Right cardiac atrium (tissue), 5 donors: ENCODE results near the gene PTPRG. TPM values are rescaled to one million over a fixed set of nuclear protein-coding genes. Genes with fewer than 3 reads are reported as not detected.
"Not testable (repeated sequence)": the region's sequence is repeated elsewhere in the genome, so short reads cannot be mapped to it uniquely, and the experiment has no call there.

Experiments
- ATAC-seq, 2 donors: fragments of 200-7000 bp; cut with Tn5 transposase; one replicate each; pipeline versions ENCODE4 v1.8.0 to v1.9.1; 2020; ENCODE audit warnings: moderate library complexity in 2 of 2, mild to moderate bottlenecking in 1 of 2
- DNase-seq, 3 donors: peaks; one replicate each; pipeline ENCODE4 v3.0.0-alpha.2; 2020
- H3K27ac ChIP-seq: one replicate; pipeline ENCODE4 v1.5.1; 2013; ENCODE audit warnings: mild to moderate bottlenecking, low read length, control low read depth, moderate library complexity
- H3K27me3 ChIP-seq: one replicate; pipeline ENCODE4 v1.6.1; 2013; ENCODE audit not compliant: control insufficient read depth, insufficient read depth
- H3K4me1 ChIP-seq: one replicate; pipeline ENCODE4 v1.6.1; 2013; ENCODE audit warnings: low read length; ENCODE audit not compliant: control insufficient read depth, insufficient read depth
- H3K4me3 ChIP-seq: one replicate; pipeline ENCODE4 v1.5.1; 2013; ENCODE audit warnings: low read length, control low read depth
- H3K9me3 ChIP-seq: one replicate; pipeline ENCODE4 v1.6.1; 2013; ENCODE audit warnings: low read length; ENCODE audit not compliant: control insufficient read depth
- WGBS: extraction: QIAGEN DNeasy Blood & Tissue Kit; methylation state at CpG from one replicate; pipeline ENCODE4 v1.1.7; 2013; 5-methylcytosine and 5-hydroxymethylcytosine counted together
- intact Hi-C, 4 donors: fragments of 100-400 bp; cut with DNase I; formaldehyde crosslinking; loops; one replicate each; pipeline versions ENCODE4 v1.11.0 to v1.14.0; 2022 to 2023
- polyA plus RNA-seq: library from polyadenylated mRNA; stranded (reverse); fragments of 200-250 nt; gene quantifications from one replicate; pipeline ENCODE4 v1.2.3, GENCODE V29; 2013
- total RNA-seq, 4 donors: library from RNA; stranded (reverse); fragmentation: NEBNext Ultra II Directional; extraction: Animal tissue kit (Norgen Biotek cat#: 25700); gene quantifications; one replicate each; pipeline ENCODE4 v1.2.1, GENCODE V29; 2021
- donor health status: healthy with polysubstance abuse.
- donor health status: DM: no; HTN: yes; CAD: no.
- donor health status: DM: no; HTN: no; CAD: no.
- donor health status: DM: no; HTN: yes; CAD: no; lungs with severe emphysema.
- donor health status: DM: yes; HTN: yes; CAD: no.

PTPRG gene
- total and polyA plus RNA-seq, 5 donors = 8.6 to 50.7 (median 32.3) TPM

DNA sequence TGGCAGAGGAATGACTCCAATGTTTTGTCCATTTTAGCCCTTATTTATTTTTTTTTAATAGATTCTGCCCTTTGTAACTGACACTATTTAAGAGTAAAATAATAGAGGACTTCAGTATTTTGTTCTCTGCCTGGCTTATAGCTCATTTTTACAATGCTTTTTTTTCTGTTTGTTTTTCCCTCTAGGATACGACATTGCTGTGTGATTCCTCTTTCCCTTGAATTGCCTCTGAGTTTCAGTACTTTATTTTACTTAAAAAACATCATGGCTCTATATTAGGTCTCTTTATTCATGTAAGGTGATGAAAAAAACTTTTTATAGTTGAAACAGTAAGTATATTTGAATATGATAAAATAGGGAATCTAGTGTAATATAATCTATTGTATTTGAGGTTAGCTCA lies 179.1 kb downstream of the PTPRG start:
- no peak for DNase-seq
- no peak for ATAC-seq
- Histone ChIP-seq H3K27ac (no peak overlapping the region), H3K4me1 (no peaks in the 10 kb centered on the region), H3K4me3 (no peak overlapping the region), H3K27me3 (no peaks in the 10 kb centered on the region), H3K9me3 (no peaks in the 10 kb centered on the region)
- WGBS = 62% methylated on average over 1 of the region's 1 CpG
- intact Hi-C loops = no loop called here

DNA sequence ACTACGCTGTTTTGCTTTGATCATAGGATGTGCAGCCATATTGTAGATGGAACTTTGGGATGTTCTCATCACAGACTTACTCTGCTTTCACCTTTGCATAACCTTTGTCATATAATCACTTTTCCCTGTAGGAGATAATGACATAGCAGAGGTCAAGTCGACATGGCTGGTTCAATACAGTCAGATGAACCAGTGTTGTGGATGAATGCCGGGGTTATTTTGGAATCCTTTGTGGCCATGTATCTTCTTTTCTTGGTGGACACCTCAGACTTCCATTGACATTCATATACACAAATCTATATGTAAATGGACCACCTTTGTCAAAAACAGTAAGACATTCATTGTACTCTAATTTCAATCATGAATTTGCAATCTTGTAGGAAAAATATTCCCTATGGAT lies 180.2 kb downstream of the PTPRG start:
- no peaks in the 10 kb centered on the region for H3K27me3 ChIP-seq
- H3K4me1 ChIP-seq = no peaks in the 10 kb centered on the region
- H3K4me3 ChIP-seq = no peak overlapping the region
- H3K27ac ChIP-seq = no peak overlapping the region
- 87% methylated on average over 3 of the region's 3 CpGs for WGBS
- H3K9me3 ChIP-seq = no peaks in the 10 kb centered on the region
- intact Hi-C loops = no loop called here
- ATAC-seq (no peak), DNase-seq (no peak)

DNA sequence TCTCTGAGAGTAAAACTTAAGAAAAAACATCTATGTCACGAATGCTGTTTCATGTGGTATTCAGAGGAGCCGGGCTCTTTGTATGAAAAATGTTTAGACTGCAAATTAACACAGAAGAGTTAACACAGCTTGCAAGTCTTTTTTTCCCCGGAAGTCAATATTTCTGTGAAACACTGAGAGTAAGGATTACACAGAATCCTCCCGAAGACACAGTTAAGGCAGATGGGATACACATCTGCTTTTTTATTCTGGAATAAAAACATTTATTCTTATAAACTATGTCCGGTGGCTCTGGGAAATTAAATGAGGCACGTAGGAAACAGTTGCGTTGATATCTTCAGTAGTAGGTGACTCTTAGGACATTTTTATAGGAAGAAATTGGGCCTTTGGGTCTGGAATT lies 180.6 kb downstream of the PTPRG start:
- Histone ChIP-seq H3K9me3 (no peaks in the 10 kb centered on the region), H3K27me3 (no peaks in the 10 kb centered on the region), H3K4me3 (no peak overlapping the region), H3K4me1 (no peaks in the 10 kb centered on the region), H3K27ac (no peak overlapping the region)
- WGBS = 83% methylated on average over 7 of the region's 7 CpGs
- DNase-seq (no peak), ATAC-seq (no peak)
- intact Hi-C loops = no loop called here

DNA sequence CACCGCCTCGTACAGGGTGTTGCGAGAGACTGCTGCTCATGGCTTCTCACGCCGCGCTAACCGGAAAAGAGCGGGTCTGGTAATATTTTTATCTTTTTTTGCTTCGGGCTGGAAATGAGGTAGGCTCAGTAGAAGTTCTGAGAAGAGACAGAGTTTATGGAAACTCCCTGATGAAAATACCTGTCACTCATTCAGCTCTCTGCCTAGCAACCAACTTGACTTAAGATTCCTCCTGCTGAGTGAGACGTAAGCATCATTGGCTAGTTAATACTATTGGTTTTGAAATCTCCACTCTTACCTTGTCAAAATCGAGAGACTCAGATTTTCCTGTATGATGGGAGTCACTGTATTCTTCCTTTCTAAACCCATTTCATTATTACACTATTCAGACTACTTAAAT lies 181.7 kb downstream of the PTPRG start:
- WGBS = 97% methylated on average over 11 of the region's 11 CpGs
- Histone ChIP-seq H3K27ac (no peak overlapping the region), H3K4me1 (no peaks in the 10 kb centered on the region), H3K27me3 (no peaks in the 10 kb centered on the region), H3K9me3 (no peaks in the 10 kb centered on the region), H3K4me3 (no peak overlapping the region)
- ATAC-seq (no peak), DNase-seq (no peak)
- intact Hi-C loops = no loop called here

DNA sequence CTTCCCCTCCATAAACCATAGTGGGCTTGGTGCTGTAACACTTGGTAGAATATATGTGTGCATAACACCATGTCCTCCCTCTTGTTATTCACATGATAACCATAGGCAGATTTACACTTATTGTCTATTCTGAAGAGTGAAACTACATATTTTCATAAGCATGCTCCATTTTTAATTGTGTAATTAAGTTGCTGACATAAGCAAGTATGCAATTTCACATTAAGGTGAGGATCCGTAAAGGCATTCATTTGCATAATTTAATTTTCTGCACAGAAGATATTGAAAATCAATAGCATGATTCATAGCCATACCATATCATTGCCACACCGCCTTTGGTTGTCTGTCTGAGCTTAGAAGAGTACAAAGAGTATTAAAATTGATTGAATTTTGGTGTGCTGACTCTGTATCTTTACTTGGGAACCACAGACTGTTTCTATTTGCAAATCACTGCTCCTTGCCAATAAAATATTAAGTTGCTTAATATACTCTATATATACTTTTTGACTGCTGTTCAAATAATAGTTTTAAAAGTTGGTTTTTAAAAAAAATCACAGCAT lies 182.4 kb downstream of the PTPRG start:
- 95% methylated on average over 2 of the region's 2 CpGs for WGBS
- ATAC-seq (no peak), DNase-seq (no peak)
- intact Hi-C loops = no loop called here
- no peaks in the 10 kb centered on the region for H3K27me3 ChIP-seq
- H3K4me3 ChIP-seq = no peak overlapping the region
- H3K9me3 ChIP-seq = no peaks in the 10 kb centered on the region
- no peak overlapping the region for H3K27ac ChIP-seq
- H3K4me1 ChIP-seq = no peaks in the 10 kb centered on the region

DNA sequence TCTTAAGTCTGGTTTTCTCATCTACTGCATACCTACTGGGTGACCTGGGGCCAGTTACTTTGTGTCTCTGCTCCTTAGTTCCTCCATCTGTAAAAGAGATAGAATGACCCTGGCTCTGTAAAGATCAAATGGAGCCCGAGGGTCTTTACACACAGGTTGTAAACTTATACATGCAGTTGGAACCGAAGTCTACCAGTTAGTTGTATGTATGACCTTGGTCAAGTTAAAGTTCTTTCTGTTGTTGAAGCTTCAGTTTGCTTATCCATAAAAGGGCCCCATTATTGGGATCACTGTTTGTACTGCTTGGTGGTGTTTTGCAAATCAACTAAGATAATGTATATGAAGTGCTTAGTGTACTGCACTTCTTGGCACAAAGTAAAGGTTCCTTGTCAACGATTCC lies 186.9 kb downstream of the PTPRG start:
- Histone ChIP-seq H3K9me3 (no peaks in the 10 kb centered on the region), H3K27ac (no peak overlapping the region), H3K4me3 (no peak overlapping the region), H3K27me3 (no peaks in the 10 kb centered on the region), H3K4me1 (no peaks in the 10 kb centered on the region)
- 93% methylated on average over 3 of the region's 3 CpGs for WGBS
- no peak for DNase-seq
- ATAC-seq = no peak
- intact Hi-C loops = no loop called here

DNA sequence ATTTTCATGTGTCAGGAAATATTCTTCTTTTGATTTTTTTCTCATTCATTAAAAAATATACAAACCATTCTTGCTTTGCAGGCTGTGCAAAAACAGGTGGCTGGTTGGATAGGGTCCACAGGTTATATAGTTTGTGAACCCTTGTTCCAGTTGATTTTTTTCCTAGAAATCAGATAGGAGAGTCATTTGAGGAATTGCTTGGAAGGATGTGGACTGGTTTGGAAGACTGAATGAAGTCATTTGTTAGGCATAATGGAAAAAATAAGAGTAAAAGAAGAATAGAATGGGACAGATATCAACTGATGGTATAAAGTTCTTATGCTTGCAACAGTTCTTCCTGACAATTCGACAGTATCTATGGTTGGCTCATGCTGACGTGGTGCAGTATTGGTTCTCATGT lies 189.4 kb downstream of the PTPRG start:
- ATAC-seq (no peak), DNase-seq (no peak)
- Histone ChIP-seq H3K4me1 (peaks cover 3% of the 10 kb centered on the region), H3K27ac (no peak overlapping the region), H3K4me3 (no peak overlapping the region), H3K9me3 (no peaks in the 10 kb centered on the region), H3K27me3 (no peaks in the 10 kb centered on the region)
- intact Hi-C loops = no loop called here
- 53% methylated on average over 2 of the region's 2 CpGs for WGBS

DNA sequence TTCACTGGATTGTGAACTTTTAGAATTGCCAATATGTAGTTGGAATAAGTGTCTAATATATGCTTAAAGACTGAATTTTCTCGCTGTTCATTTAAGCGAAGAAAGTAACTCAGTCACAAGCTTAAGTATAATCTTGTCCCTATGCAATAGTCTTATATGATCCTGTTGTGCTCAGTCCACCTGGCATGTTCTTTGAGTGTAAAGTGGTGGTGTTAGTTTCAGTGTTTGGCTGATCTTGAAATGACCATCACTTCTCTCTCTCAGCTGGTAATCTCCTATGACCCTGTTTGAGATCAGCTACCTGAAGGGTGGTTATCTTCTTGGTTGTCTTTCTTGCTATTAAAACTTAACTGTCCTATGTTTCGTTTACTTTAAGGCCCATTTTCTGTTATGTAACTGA lies 197.5 kb downstream of the PTPRG start:
- intact Hi-C loops = no loop called here
- no peaks in the 10 kb centered on the region for H3K27me3 ChIP-seq
- H3K27ac ChIP-seq = no peak overlapping the region
- DNase-seq (no peak), ATAC-seq (no peak)
- 96% methylated on average over 3 of the region's 3 CpGs for WGBS
- H3K4me3 ChIP-seq = no peak overlapping the region
- peaks cover 2% of the 10 kb centered on the region for H3K4me1 ChIP-seq
- H3K9me3 ChIP-seq = no peaks in the 10 kb centered on the region

DNA sequence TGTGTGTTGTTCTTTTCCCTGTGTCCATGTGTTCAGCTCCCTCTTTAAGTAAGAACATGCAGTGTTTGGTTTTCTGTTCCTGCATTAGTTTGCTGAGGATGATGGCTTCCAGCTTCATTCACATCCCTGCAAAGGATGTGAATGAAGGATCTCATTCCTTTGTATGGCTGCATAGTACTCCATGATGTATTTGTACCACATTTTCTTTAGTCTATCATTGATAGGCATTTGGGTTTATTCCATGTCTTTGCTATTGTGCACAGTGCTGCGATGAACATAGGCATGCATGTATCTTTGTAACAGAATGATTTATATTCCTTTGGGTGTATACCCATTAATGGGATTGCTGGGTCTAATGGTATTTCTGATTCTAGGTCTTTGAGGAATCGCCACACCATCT lies 199.4 kb downstream of the PTPRG start:
- not testable (repeated sequence) for H3K27me3 ChIP-seq

DNA sequence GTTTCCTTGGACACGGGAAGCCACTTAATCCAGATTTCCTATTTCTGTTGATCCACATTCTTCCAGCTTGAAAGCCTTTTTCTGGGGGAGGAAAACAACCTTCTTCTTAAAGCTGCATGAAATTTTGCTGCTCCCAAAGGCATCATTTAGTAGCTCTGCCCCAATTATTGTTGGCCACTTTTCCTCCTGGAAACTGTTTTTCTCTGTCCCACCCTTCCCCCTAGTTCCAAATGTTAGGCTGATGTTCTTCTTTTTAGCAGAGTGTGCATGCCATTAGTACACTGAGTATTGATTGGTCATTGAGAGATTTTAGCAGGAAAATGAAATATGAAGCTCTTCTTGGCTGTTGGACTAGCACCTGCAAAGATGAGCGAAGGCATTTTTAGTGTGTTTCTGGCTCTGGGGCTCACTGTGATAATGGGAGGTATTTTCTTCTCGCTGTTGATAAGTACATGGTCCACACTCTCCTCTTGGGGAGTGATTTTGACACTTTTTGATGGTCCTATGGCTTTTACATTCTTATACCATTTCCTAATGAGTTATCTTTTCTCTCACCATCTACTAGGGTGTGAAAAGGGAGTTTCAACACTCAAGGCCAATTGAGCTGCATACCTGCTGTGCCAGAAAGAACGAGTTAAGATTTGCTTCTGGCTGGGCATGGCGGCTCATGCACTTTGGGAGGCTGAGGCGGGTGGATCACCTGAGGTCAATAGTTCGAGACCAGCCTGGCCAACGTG lies 200.5 kb downstream of the PTPRG start:
- no peak for DNase-seq
- no peaks in the 10 kb centered on the region for H3K4me1 ChIP-seq
- no peaks in the 10 kb centered on the region for H3K9me3 ChIP-seq
- peak in 1 of 2 donors; percentile 60 for ATAC-seq
- 75% methylated on average over 8 of the region's 8 CpGs for WGBS
- H3K4me3 ChIP-seq = no peak overlapping the region
- no peak overlapping the region for H3K27ac ChIP-seq
- no peaks in the 10 kb centered on the region for H3K27me3 ChIP-seq
- intact Hi-C loops = no loop called here

More for the DNA sequence above, 199.4 kb downstream of the PTPRG start:
- H3K4me1 ChIP-seq, ATAC-seq, H3K27ac ChIP-seq, H3K9me3 ChIP-seq, H3K4me3 ChIP-seq, intact Hi-C loops, DNase-seq: not testable (repeated sequence)
- WGBS = 94% methylated on average over 2 of the region's 2 CpGs

DNA sequence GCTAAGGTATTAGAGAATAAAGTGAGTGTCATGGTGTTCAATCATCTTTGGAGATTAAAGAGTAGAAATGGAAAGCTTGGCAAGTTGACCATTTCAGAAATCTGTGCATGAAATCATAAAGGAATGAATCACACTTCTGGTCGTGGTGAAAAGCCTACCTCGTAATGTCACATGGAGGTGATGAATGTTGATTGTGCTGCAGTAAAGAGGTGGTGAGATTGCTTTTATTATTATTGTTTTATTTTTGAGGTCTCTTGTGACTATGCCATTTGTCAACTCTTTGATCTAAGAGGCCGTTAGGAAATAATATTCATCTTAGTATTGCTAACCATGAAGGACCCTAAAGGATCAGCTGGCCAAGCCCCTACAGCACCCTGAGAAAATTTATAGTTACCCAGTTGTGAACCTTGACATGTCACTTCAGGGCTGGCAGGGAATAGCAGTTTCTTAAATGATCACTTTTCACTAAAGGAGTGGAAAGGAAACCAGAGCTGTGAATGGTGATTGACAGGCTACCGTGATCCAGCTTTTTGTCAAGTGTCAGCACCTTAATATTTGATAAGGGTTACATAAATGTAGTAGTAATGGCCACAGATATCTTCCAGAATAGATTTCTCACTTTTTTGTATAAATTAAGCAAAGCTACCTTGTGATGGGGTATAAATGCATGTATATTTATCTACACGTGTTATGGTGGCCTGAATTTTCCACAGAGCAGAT lies 203.9 kb downstream of the PTPRG start:
- ATAC-seq = no peak
- no peaks in the 10 kb centered on the region for H3K9me3 ChIP-seq
- intact Hi-C loops = no loop called here
- no peak for DNase-seq
- H3K4me3 ChIP-seq = no peak overlapping the region
- peaks cover 8% of the 10 kb centered on the region for H3K4me1 ChIP-seq
- 81% methylated on average over 5 of the region's 5 CpGs for WGBS
- H3K27me3 ChIP-seq = no peaks in the 10 kb centered on the region
- no peak overlapping the region for H3K27ac ChIP-seq
